HCT116 (cell line): ENCODE measurements around the gene OBSCN. TPM values are rescaled to one million over a fixed set of nuclear protein-coding genes. Genes with fewer than 3 reads are reported as not detected.

Experiments
- ATAC-seq: fragments of 200-7000 bp; cut with Tn5 transposase; 2 replicates; pipeline ENCODE4 v1.9.1; 2020; ENCODE audit warnings: mild to moderate bottlenecking, moderate library complexity
- BruUV-seq: library from RNA; stranded (reverse); fragments of 400-500 nt; replicated peaks from 2 replicates; lab custom pipeline; 2021; lab: Mats Ljungman, UMichigan
- CTCF ChIA-PET: fragments of 300-600 bp; sonication (Branson Sonifier 250); formaldehyde crosslinking; loops from one replicate; lab custom pipeline; 2021; ENCODE audit warnings: antibody characterized with exemption; lab: Charles Lee
- POLR2A ChIA-PET: fragments of 300-600, 350-600 bp; sonication (Branson Sonifier 250); formaldehyde crosslinking; loops from one replicate; lab custom pipeline; 2021; ENCODE audit warnings: antibody characterized with exemption; lab: Charles Lee
- RAD21 ChIA-PET, 2 experiments: fragments of 300-600 bp; sonication (Branson Sonifier 250); formaldehyde crosslinking; loops; one replicate each; lab custom pipeline; 2023; ENCODE audit warnings: low total read pairs in 2 of 2; ENCODE audit not compliant: uncharacterized antibody in 2 of 2, unreplicated experiment in 2 of 2, low non-redundant PET in 1 of 2; lab: Charles Lee
- DNase-seq: peaks from one replicate; pipeline ENCODE4 v3.0.0-alpha.2; 2010; ENCODE audit warnings: low read depth, low spot score
- H2AFZ ChIP-seq: fragments of 200-600 bp; shearing (Covaris generic), sonication (generic); 2 replicates; pipeline ENCODE4 v1.6.1; 2017; ENCODE audit warnings: low read depth, mixed run types, mixed read lengths, antibody characterized with exemption, low read length; ENCODE audit not compliant: poor library complexity, severe bottlenecking
- H3K27ac ChIP-seq: 2 replicates; pipeline ENCODE4 v1.5.1; 2012; ENCODE audit warnings: low read depth, low read length
- H3K27me3 ChIP-seq: fragments of 200-600 bp; sonication (generic); 2 replicates; pipeline ENCODE4 v1.6.1; 2016; ENCODE audit warnings: mixed run types, low read length, mixed read lengths; ENCODE audit not compliant: insufficient read depth
- H3K36me3 ChIP-seq, 2 experiments: fragments of 200-500 bp in 1 of 2; fragments of 200-600 bp in 1 of 2; sonication (Bioruptor generic) in 1 of 2; sonication (generic) in 1 of 2; 2 replicates each; pipeline versions ENCODE4 v1.5.1 to v1.6.1; 2014 to 2016; ENCODE audit warnings: low read length in 2 of 2, inconsistent platforms in 1 of 2, mixed read lengths in 1 of 2, mixed run types in 1 of 2; ENCODE audit not compliant: insufficient read depth in 2 of 2, control insufficient read depth in 1 of 2
- H3K4me1 ChIP-seq, 2 experiments: fragments of 200-600 bp in 1 of 2; sonication (generic) in 1 of 2; 2 replicates each; pipeline versions ENCODE4 v1.5.1 to v1.6.1; 2012 to 2017; ENCODE audit warnings: low read length in 2 of 2, inconsistent platforms in 1 of 2, mild to moderate bottlenecking in 1 of 2, mixed read lengths in 1 of 2, mixed run types in 1 of 2, moderate library complexity in 1 of 2; ENCODE audit not compliant: insufficient read depth in 2 of 2, control insufficient read depth in 1 of 2
- H3K4me2 ChIP-seq: fragments of 200-600 bp; sonication (generic); 2 replicates; pipeline ENCODE4 v1.6.1; 2017; ENCODE audit warnings: mixed run types, low read length, mixed read lengths
- H3K4me3 ChIP-seq, 2 experiments: fragments of 200-600 bp in 1 of 2; sonication (generic) in 1 of 2; replicated peaks in 1 of 2; 2 replicates each; pipeline ENCODE4 v1.5.1; 2011 to 2016; ENCODE audit warnings: low read length in 2 of 2, control low read depth in 1 of 2, low read depth in 1 of 2, mild to moderate bottlenecking in 1 of 2, mixed read lengths in 1 of 2, mixed run types in 1 of 2
- H3K79me2 ChIP-seq: fragments of 200-600 bp; sonication (generic); 2 replicates; pipeline ENCODE4 v1.6.1; 2017; ENCODE audit warnings: mild to moderate bottlenecking, mixed run types, low read length, moderate library complexity, mixed read lengths; ENCODE audit not compliant: insufficient read depth
- H3K9ac ChIP-seq: fragments of 200-600 bp; sonication (generic); 2 replicates; pipeline ENCODE4 v1.6.1; 2016; ENCODE audit warnings: low read length, mixed read lengths
- H3K9me2 ChIP-seq: fragments of 200-600 bp; sonication (generic), shearing (Covaris generic); 2 replicates; pipeline ENCODE4 v1.6.1; 2017; ENCODE audit warnings: mixed run types, mild to moderate bottlenecking, moderate library complexity; ENCODE audit not compliant: insufficient read depth
- H3K9me3 ChIP-seq, 2 experiments: fragments of 200-500 bp in 1 of 2; fragments of 200-600 bp in 1 of 2; sonication (Bioruptor generic) in 1 of 2; sonication (generic) in 1 of 2; 2 replicates each; pipeline ENCODE4 v1.6.1; 2014 to 2017; ENCODE audit warnings: low read length in 2 of 2, mixed read lengths in 2 of 2, inconsistent platforms in 1 of 2, low read depth in 1 of 2, mild to moderate bottlenecking in 1 of 2, mixed run types in 1 of 2, moderate library complexity in 1 of 2; ENCODE audit not compliant: control insufficient read depth in 1 of 2, insufficient read depth in 1 of 2
- H4K20me1 ChIP-seq: fragments of 200-600 bp; sonication (generic), shearing (Covaris generic); 2 replicates; pipeline ENCODE4 v1.6.1; 2017; ENCODE audit warnings: mixed run types, mild to moderate bottlenecking, moderate library complexity; ENCODE audit not compliant: insufficient read depth
- CBX3 ChIP-seq: IDR thresholded peaks from 2 replicates; pipeline ENCODE4 v1.6.1; 2012; ENCODE audit warnings: low read depth
- CEBPB ChIP-seq: IDR thresholded peaks from 2 replicates; pipeline ENCODE4 v1.6.1; 2012; ENCODE audit warnings: low read depth
- EGR1 ChIP-seq: IDR thresholded peaks from 2 replicates; pipeline ENCODE4 v1.6.1; 2012; ENCODE audit warnings: low read depth
- EZH2phosphoT487 ChIP-seq: fragments of 200-600 bp; IDR thresholded peaks from 2 replicates; pipeline ENCODE4 v1.6.1; 2018; ENCODE audit warnings: antibody characterized with exemption, borderline replicate concordance
- JUND ChIP-seq: IDR thresholded peaks from 2 replicates; pipeline ENCODE4 v1.6.1; 2012
- MAX ChIP-seq: IDR thresholded peaks from 2 replicates; pipeline ENCODE4 v1.6.1; 2012
- ZBTB33 ChIP-seq: IDR thresholded peaks from 2 replicates; pipeline ENCODE4 v1.6.1; 2011; ENCODE audit warnings: mild to moderate bottlenecking, low read length, moderate library complexity; ENCODE audit not compliant: insufficient replicate concordance; ENCODE audit errors: extremely low read depth
- ZNF274 ChIP-seq: fragments of 200-500 bp; sonication (Bioruptor generic); IDR thresholded peaks from 2 replicates; pipeline ENCODE4 v1.6.1; 2014; ENCODE audit warnings: mild to moderate bottlenecking, low read depth, low read length, inconsistent platforms
- intact Hi-C: fragments of 100-400 bp; cut with micrococcal nuclease; formaldehyde crosslinking; loops from 2 replicates; pipeline ENCODE4 v1.10.0; 2022
- total RNA-seq: library from RNA; stranded (reverse); gene quantifications from one replicate; pipeline ENCODE4 v1.2.1, GENCODE V29; 2021; ENCODE audit not compliant: unreplicated experiment
- TF ChIP-seq, protein P1 (sequence below), 3 experiments: fragments of 200-600 bp in 1 of 3; sonication (generic) in 1 of 3; IDR thresholded peaks in 2 of 3; conservative IDR thresholded peaks in 1 of 3; 2 replicates each; pipeline ENCODE4 v1.5.1; 2012 to 2017; ENCODE audit warnings: low read depth in 2 of 3, low read length in 2 of 3, antibody characterized with exemption in 1 of 3, borderline replicate concordance in 1 of 3, control low read depth in 1 of 3, mild to moderate bottlenecking in 1 of 3, mixed read lengths in 1 of 3, mixed run types in 1 of 3, moderate library complexity in 1 of 3; ENCODE audit not compliant: insufficient read depth in 1 of 3

The OBSCN gene
- total RNA-seq, 1 experiment from 2014 or later = 16.6 TPM

- Histone ChIP-seq H3K9me3 (no peaks in the 10 kb centered on the region), H4K20me1 (no peaks in the 10 kb centered on the region), H3K9me2 (no peaks in the 10 kb centered on the region), H3K27ac (no peak overlapping the region), H3K9ac (no peak overlapping the region), H3K36me3 (no peaks in the 10 kb centered on the region), H2AFZ (no peak overlapping the region), H3K79me2 (no peaks in the 10 kb centered on the region), H3K4me3 (no peak overlapping the region), H3K4me1 (peaks cover 16 to 19% of the 10 kb centered on the region in 2 experiments), H3K27me3 (no peaks in the 10 kb centered on the region), H3K4me2 (no peak overlapping the region)
- no peak for TF ChIP-seq MAX
- TF ChIP-seq, protein P1, sequence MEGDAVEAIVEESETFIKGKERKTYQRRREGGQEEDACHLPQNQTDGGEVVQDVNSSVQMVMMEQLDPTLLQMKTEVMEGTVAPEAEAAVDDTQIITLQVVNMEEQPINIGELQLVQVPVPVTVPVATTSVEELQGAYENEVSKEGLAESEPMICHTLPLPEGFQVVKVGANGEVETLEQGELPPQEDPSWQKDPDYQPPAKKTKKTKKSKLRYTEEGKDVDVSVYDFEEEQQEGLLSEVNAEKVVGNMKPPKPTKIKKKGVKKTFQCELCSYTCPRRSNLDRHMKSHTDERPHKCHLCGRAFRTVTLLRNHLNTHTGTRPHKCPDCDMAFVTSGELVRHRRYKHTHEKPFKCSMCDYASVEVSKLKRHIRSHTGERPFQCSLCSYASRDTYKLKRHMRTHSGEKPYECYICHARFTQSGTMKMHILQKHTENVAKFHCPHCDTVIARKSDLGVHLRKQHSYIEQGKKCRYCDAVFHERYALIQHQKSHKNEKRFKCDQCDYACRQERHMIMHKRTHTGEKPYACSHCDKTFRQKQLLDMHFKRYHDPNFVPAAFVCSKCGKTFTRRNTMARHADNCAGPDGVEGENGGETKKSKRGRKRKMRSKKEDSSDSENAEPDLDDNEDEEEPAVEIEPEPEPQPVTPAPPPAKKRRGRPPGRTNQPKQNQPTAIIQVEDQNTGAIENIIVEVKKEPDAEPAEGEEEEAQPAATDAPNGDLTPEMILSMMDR (IDR thresholded peaks at IDR 0.05 in 2 of 3, conservative IDR thresholded peaks at IDR 0.05 in 1 of 3; ENCODE audit: borderline replicate concordance in 1 of 3, insufficient read depth in 1 of 3, low read depth in 2 of 3, low read length in 2 of 3) = no peak
- TF ChIP-seq EZH2phosphoT487 = no peak
- no peak for TF ChIP-seq ZBTB33
- TF ChIP-seq JUND = no peak
- TF ChIP-seq ZNF274 = no peak
- no peak for TF ChIP-seq EGR1
- TF ChIP-seq CEBPB = no peak
- TF ChIP-seq CBX3 = no peak
- BruUV-seq = no TSS peak
- ATAC-seq = no peak
- POLR2A ChIA-PET = no interaction called here
- intact Hi-C loops = no loop called here
- RAD21 ChIA-PET = no interaction called here
- DNase-seq = no peak
- CTCF ChIA-PET = no interaction called here
Measured at GRCh38 chr1:228207381-228207810, 448 bp upstream of the OBSCN start.
